Activated CD4-positive, alpha-beta memory T cell treated with anti-CD3 and anti-CD28 coated beads for 36 hours (primary cell): ENCODE data around the gene XRRA1. TPM values are rescaled to one million over a fixed set of nuclear protein-coding genes. Genes with fewer than 3 reads are reported as not detected.
"Not testable (repeated sequence)": the region's sequence is repeated elsewhere in the genome, so short reads cannot be mapped to it uniquely, and the experiment has no call there.

Experiments
- CTCF ChIA-PET: fragments of 350-600 bp; sonication (Branson Sonifier 250); formaldehyde crosslinking; loops from one replicate; lab custom pipeline; 2021; ENCODE audit warnings: antibody characterized with exemption, inconsistent platforms; lab: Charles Lee
- POLR2A ChIA-PET: fragments of 350-600 bp; sonication (Branson Sonifier 250); formaldehyde crosslinking; loops from one replicate; lab custom pipeline; 2021; ENCODE audit warnings: antibody characterized with exemption; lab: Charles Lee
- DNase-seq: peaks from one replicate; pipeline ENCODE4 v3.0.0-alpha.2; 2020
- H3K27ac Mint-ChIP-seq: one replicate; pipeline ENCODE4 v1.8.0; 2021; ENCODE audit warnings: mixed read lengths
- H3K27me3 Mint-ChIP-seq: one replicate; pipeline ENCODE4 v1.8.0; 2021; ENCODE audit warnings: mixed read lengths
- H3K36me3 Mint-ChIP-seq: one replicate; pipeline ENCODE4 v1.8.0; 2021; ENCODE audit warnings: mixed read lengths
- H3K4me1 Mint-ChIP-seq: one replicate; pipeline ENCODE4 v1.8.0; 2021; ENCODE audit warnings: low read depth, mixed read lengths
- H3K4me3 Mint-ChIP-seq: one replicate; pipeline ENCODE4 v1.8.0; 2021; ENCODE audit warnings: mild to moderate bottlenecking, mixed read lengths
- H3K9me3 Mint-ChIP-seq: one replicate; pipeline ENCODE4 v1.8.0; 2021; ENCODE audit warnings: mixed read lengths
- intact Hi-C: fragments of 100-400 bp; cut with micrococcal nuclease; formaldehyde crosslinking; loops from one replicate; pipeline ENCODE4 v1.15.1; 2023
- total RNA-seq, 2 experiments: library from RNA; stranded (reverse); gene quantifications; one replicate each; pipeline ENCODE4 v1.2.3, GENCODE V29; 2021

Gene XRRA1
- total RNA-seq, 2 experiments from 2014 or later: 9.1 to 13.0 TPM

DNA sequence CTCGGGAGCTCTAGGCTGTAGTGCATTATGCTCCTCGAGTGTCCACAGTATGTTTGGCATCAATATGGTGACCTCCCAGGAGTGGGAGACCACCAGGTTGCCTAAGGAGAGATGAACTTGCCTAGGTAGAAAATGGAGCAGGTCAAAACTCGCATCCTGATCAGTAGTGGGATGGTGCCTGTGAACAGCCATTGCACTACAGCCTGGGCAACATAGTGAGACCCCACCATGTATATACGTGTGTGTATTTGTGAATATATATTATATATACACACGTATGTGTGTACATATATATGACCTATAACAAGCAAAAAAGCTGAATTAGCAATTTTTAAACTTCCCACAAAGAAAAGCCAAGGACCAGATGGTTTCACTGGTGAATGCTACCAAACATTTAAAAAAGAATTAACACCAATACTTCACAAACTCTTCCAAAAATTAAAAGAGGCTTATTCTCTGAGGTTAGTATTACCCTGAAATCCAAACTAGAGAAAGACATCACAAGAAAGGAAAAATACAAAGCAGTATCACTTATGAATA lies 102.8 kb downstream of the XRRA1 start:
- Mint-ChIP-seq H3K4me3 (no peak overlapping the region), H3K4me1 (peaks cover 8% of the 10 kb centered on the region), H3K9me3 (no peaks in the 10 kb centered on the region), H3K27ac (no peak overlapping the region), H3K36me3 (peaks cover 26% of the 10 kb centered on the region), H3K27me3 (no peaks in the 10 kb centered on the region)
- CTCF ChIA-PET: no interaction called here
- DNase-seq: no peak
- POLR2A ChIA-PET: no interaction called here
- intact Hi-C loops: no loop called here

DNA sequence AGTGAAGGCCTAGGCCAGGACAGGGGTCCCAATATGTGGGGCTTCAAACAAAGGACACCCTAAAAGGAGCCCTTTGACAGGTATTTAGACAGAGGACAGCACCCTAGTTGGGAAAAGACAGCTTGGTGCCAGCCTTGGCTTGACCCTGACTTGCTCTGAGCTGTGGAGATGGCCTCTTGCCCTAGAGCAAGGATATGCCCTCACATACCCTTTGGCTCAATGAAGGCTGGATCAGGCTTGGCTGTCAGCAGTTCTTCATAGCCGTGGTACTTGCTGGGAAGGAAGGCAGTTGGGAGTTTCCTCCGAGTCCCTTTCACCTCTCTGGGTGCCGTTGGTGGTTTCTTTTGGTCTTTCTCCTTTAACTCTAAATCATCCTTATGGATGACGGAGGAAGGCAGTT lies 104.0 kb downstream of the XRRA1 start:
- peaks cover 8% of the 10 kb centered on the region for H3K4me1 Mint-ChIP-seq
- no peaks in the 10 kb centered on the region for H3K27me3 Mint-ChIP-seq
- H3K9me3 Mint-ChIP-seq: no peaks in the 10 kb centered on the region
- H3K36me3 Mint-ChIP-seq: peaks cover 29% of the 10 kb centered on the region
- ChIA-PET POLR2A (no interaction called here), CTCF (interaction anchor here (0.9 kb wide), 1 partner anchor 16 kb away, joined by 3 read pairs; no protein-coding TSS in a partner anchor)
- no peak overlapping the region for H3K4me3 Mint-ChIP-seq
- H3K27ac Mint-ChIP-seq: no peak overlapping the region
- intact Hi-C loops: no loop called here
- DNase-seq: no peak

GRCh38 chr11:74844072-74844471 lies 104.8 kb downstream of the XRRA1 start:
- CTCF ChIA-PET: no interaction called here
- Mint-ChIP-seq H3K4me1 (peaks cover 8% of the 10 kb centered on the region), H3K36me3 (peaks cover 29% of the 10 kb centered on the region), H3K9me3 (no peaks in the 10 kb centered on the region), H3K4me3 (no peak overlapping the region), H3K27me3 (no peaks in the 10 kb centered on the region), H3K27ac (no peak overlapping the region)
- DNase-seq: no peak
- POLR2A ChIA-PET: no interaction called here
- intact Hi-C loops: no loop called here

- Mint-ChIP-seq H3K27me3 (no peaks in the 10 kb centered on the region), H3K27ac (no peak overlapping the region), H3K4me1 (peaks cover 8% of the 10 kb centered on the region), H3K9me3 (no peaks in the 10 kb centered on the region), H3K4me3 (no peak overlapping the region), H3K36me3 (peaks cover 27% of the 10 kb centered on the region)
- POLR2A ChIA-PET: interaction anchor here (0.5 kb wide), 1 partner anchor 610 kb away, joined by 3 read pairs; no protein-coding TSS in a partner anchor
- DNase-seq: no peak
- CTCF ChIA-PET: interaction anchor here (0.6 kb wide), 1 partner anchor 158 kb away, joined by 5 read pairs; no protein-coding TSS in a partner anchor
- intact Hi-C loops: no loop called here
Observed at GRCh38 chr11:74842967-74843366, 105.9 kb downstream of the XRRA1 start.

- Mint-ChIP-seq H3K4me1 (no peaks in the 10 kb centered on the region), H3K36me3 (peaks cover 40% of the 10 kb centered on the region), H3K4me3 (no peak overlapping the region), H3K27me3 (no peaks in the 10 kb centered on the region), H3K9me3 (no peaks in the 10 kb centered on the region), H3K27ac (no peak overlapping the region)
- no peak for DNase-seq
- ChIA-PET CTCF (no interaction called here), POLR2A (no interaction called here)
- intact Hi-C loops: no loop called here
Observed at GRCh38 chr11:74840486-74840885, 108.4 kb downstream of the XRRA1 start.

DNA sequence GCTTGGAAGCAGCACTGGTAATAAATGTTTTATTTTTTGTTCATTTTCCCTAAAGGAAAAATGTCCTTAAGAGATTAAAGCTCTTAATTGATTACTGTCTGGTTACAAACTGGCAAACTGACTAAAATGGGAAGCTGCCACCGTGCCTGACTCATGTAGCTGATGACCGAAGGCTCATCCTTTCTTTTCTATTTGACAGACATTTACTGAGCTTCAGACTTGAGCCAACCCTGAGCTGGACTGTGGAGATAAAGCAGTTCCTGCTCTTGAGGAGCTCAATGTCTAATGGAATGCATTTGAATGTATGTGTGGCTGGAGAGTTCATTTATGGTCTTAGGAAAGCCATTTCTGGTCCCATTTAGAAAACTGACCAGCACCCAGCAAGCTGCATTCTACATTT lies 108.9 kb downstream of the XRRA1 start:
- Mint-ChIP-seq H3K4me3 (no peak overlapping the region), H3K4me1 (no peaks in the 10 kb centered on the region), H3K36me3 (peaks cover 39% of the 10 kb centered on the region), H3K9me3 (no peaks in the 10 kb centered on the region), H3K27me3 (no peaks in the 10 kb centered on the region), H3K27ac (no peak overlapping the region)
- ChIA-PET POLR2A (no interaction called here), CTCF (no interaction called here)
- no peak for DNase-seq
- intact Hi-C loops: no loop called here

GRCh38 chr11:74839446-74839845 lies 109.4 kb downstream of the XRRA1 start:
- Mint-ChIP-seq H3K4me1 (no peaks in the 10 kb centered on the region), H3K36me3 (peaks cover 40% of the 10 kb centered on the region), H3K27me3 (no peaks in the 10 kb centered on the region), H3K9me3 (no peaks in the 10 kb centered on the region), H3K4me3 (no peak overlapping the region), H3K27ac (no peak overlapping the region)
- POLR2A ChIA-PET: no interaction called here
- no peak for DNase-seq
- intact Hi-C loops: no loop called here
- CTCF ChIA-PET: no interaction called here

DNA sequence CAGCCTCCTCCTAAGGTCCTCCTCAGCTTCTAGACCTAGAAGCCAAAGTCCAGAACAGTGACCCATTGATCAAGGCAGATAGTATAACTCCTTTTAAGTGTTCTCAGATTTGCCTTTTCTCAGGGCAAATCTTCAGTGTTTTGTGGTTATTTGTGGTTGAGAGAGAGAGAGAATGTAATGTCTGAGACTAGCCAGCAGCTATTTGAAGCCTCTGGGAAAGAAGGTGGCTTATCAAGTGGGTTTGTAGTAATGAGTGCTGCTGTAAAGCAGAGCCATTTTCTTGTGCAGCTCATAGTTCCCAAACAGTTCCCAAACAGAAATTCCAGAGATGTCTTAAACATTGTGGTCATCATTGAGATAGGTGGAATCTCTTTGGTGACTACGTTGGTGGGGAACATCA lies 110.7 kb downstream of the XRRA1 start:
- no peaks in the 10 kb centered on the region for H3K4me1 Mint-ChIP-seq

GRCh38 chr11:74837191-74837590 lies 111.7 kb downstream of the XRRA1 start:
- Mint-ChIP-seq H3K36me3 (peaks cover 30% of the 10 kb centered on the region), H3K27me3 (no peaks in the 10 kb centered on the region), H3K27ac (no peak overlapping the region), H3K4me3 (no peak overlapping the region), H3K4me1 (no peaks in the 10 kb centered on the region), H3K9me3 (no peaks in the 10 kb centered on the region)
- DNase-seq: no peak
- CTCF ChIA-PET: no interaction called here
- intact Hi-C loops: no loop called here
- POLR2A ChIA-PET: no interaction called here

More for the DNA sequence above, 110.7 kb downstream of the XRRA1 start:
- DNase-seq: no peak
- Mint-ChIP-seq H3K27ac (no peak overlapping the region), H3K36me3 (peaks cover 33% of the 10 kb centered on the region), H3K9me3 (no peaks in the 10 kb centered on the region), H3K27me3 (no peaks in the 10 kb centered on the region), H3K4me3 (no peak overlapping the region)
- POLR2A ChIA-PET: no interaction called here
- CTCF ChIA-PET: interaction anchor here (0.9 kb wide), 1 partner anchor 136 kb away, joined by 4 read pairs; no protein-coding TSS in a partner anchor
- intact Hi-C loops: no loop called here

GRCh38 chr11:74826901-74827300 lies 122.0 kb downstream of the XRRA1 start:
- intact Hi-C loops: no loop called here
- Mint-ChIP-seq H3K9me3 (peaks cover 52% of the 10 kb centered on the region), H3K27ac (no peak overlapping the region), H3K27me3 (no peaks in the 10 kb centered on the region), H3K4me1 (no peaks in the 10 kb centered on the region), H3K4me3 (no peak overlapping the region), H3K36me3 (peaks cover 76% of the 10 kb centered on the region)
- POLR2A ChIA-PET: no interaction called here
- DNase-seq: no peak
- CTCF ChIA-PET: no interaction called here

DNA sequence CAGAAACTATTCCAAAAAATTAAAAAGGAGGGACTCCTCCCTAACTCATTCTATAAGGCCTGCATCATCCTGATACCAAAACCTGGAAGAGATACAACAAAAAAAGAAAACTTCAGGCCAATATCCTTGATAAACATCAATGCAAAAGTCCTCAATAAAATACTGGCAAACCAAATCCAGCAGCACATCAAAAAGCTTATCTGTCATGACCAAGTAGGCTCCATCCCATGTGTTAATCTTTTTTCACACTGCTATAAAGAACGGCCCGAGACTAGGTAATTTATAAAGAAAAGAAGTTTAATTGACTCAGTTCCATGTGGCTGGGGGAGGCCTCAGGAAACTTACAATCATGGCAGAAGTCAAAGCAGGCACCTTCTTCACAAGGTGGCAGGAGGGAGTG lies 123.3 kb downstream of the XRRA1 start:
- CTCF ChIA-PET, H3K4me1 Mint-ChIP-seq, POLR2A ChIA-PET, H3K4me3 Mint-ChIP-seq, H3K27ac Mint-ChIP-seq, intact Hi-C loops, DNase-seq, H3K27me3 Mint-ChIP-seq: not testable (repeated sequence)
- Mint-ChIP-seq H3K36me3 (peaks cover 84% of the 10 kb centered on the region), H3K9me3 (peaks cover 52% of the 10 kb centered on the region)

- Mint-ChIP-seq H3K27ac (no peak overlapping the region), H3K27me3 (no peaks in the 10 kb centered on the region), H3K4me3 (no peak overlapping the region), H3K9me3 (peaks cover 50% of the 10 kb centered on the region), H3K36me3 (peaks cover 90% of the 10 kb centered on the region), H3K4me1 (peaks cover 5% of the 10 kb centered on the region)
- ChIA-PET POLR2A (interaction anchor here (0.6 kb wide), 1 partner anchor 98 kb away, joined by 3 read pairs; no protein-coding TSS in a partner anchor), CTCF (no interaction called here)
- intact Hi-C loops: no loop called here
- no peak for DNase-seq
Observed at GRCh38 chr11:74824285-74824982, 124.5 kb downstream of the XRRA1 start.

DNA sequence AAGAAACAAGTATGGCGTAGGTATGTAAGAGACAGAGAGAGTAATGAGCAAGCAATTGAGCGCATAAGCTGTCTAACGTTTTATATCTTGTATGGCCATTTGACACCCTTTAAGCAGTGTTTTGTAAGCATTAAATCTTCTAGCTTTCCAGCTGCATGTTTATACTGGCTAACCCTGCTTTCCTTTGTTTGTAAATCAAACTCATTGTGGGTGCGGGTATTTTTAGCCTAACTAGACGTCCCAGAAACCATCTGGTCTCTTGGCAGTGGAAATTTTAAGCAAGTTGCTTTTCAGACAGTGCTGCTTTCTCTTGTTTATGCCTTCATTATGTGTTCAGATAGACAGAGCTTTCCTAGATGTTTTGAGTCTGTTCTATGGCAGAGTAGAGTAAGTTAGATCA lies 126.7 kb downstream of the XRRA1 start:
- H3K27me3 Mint-ChIP-seq: no peaks in the 10 kb centered on the region
- ChIA-PET CTCF (no interaction called here), POLR2A (no interaction called here)
- H3K9me3 Mint-ChIP-seq: peaks cover 38% of the 10 kb centered on the region
- H3K27ac Mint-ChIP-seq: no peak overlapping the region
- H3K4me1 Mint-ChIP-seq: peaks cover 21% of the 10 kb centered on the region
- DNase-seq: no peak
- H3K4me3 Mint-ChIP-seq: no peak overlapping the region
- peaks cover 85% of the 10 kb centered on the region for H3K36me3 Mint-ChIP-seq
- intact Hi-C loops: no loop called here
